Osteocyte (in vitro differentiated cells): ENCODE measurements around the gene EPHB6. TPM values are rescaled to one million over a fixed set of nuclear protein-coding genes. Genes with fewer than 3 reads are reported as not detected.

Experiments
- DNase-seq: peaks from one replicate; pipeline ENCODE4 v3.0.0; 2021; ENCODE audit warnings: mixed read lengths; ENCODE audit not compliant: unreplicated experiment; ENCODE audit errors: extremely low spot score
- H3K27ac Mint-ChIP-seq: one replicate; pipeline ENCODE4 v1.8.0; 2021; ENCODE audit warnings: mild to moderate bottlenecking, mixed read lengths; ENCODE audit not compliant: unreplicated experiment
- H3K27me3 Mint-ChIP-seq: one replicate; pipeline ENCODE4 v1.8.0; 2021; ENCODE audit warnings: mixed read lengths; ENCODE audit not compliant: unreplicated experiment
- H3K36me3 Mint-ChIP-seq: one replicate; pipeline ENCODE4 v1.8.0; 2021; ENCODE audit warnings: mixed read lengths; ENCODE audit not compliant: unreplicated experiment
- H3K4me1 Mint-ChIP-seq: one replicate; pipeline ENCODE4 v1.8.0; 2021; ENCODE audit warnings: mixed read lengths; ENCODE audit not compliant: unreplicated experiment
- H3K4me3 Mint-ChIP-seq: one replicate; pipeline ENCODE4 v1.8.0; 2021; ENCODE audit warnings: mild to moderate bottlenecking, moderate library complexity, mixed read lengths; ENCODE audit not compliant: unreplicated experiment
- H3K9me3 Mint-ChIP-seq: one replicate; pipeline ENCODE4 v1.8.0; 2021; ENCODE audit warnings: mixed read lengths; ENCODE audit not compliant: unreplicated experiment
- total RNA-seq: library from RNA; stranded (reverse); gene quantifications from 2 replicates; pipeline ENCODE4 v1.2.1, GENCODE V29; 2021
- TF ChIP-seq, protein P1 (sequence below): fragments of 200-600 bp; sonication (generic); IDR thresholded peaks from 2 replicates; pipeline ENCODE4 v1.5.0; 2021; ENCODE audit warnings: antibody characterized with exemption, mild to moderate bottlenecking, moderate library complexity

The EPHB6 gene
- total RNA-seq, 1 donor from 2014 or later = 13.7 TPM

DNA sequence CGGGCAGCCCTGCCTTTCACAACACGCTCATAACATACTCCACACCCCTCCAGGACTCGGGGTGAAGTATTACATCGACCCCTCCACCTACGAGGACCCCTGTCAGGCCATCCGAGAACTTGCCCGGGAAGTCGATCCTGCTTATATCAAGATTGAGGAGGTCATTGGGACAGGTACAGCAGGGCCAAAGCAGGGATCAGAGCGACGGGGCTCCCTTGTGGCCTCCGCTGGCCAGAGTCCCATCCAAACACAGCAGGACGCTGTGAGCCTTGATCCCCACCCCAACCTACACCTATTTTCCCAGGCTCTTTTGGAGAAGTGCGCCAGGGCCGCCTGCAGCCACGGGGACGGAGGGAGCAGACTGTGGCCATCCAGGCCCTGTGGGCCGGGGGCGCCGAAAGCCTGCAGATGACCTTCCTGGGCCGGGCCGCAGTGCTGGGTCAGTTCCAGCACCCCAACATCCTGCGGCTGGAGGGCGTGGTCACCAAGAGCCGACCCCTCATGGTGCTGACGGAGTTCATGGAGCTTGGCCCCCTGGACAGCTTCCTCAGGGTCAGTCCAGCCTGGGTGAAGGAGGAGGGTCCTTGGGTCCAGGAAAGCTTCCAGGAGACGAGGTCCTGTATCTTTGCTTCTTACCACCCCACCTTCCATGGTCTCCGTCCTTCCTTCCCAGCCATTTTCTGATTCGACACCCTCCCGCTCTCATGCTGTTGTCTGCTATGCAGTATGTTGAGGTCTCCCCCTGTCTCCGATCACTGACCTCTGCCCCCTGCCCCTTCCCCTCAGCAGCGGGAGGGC lies 13.5 kb downstream of the EPHB6 start:
- TF ChIP-seq, protein P1, sequence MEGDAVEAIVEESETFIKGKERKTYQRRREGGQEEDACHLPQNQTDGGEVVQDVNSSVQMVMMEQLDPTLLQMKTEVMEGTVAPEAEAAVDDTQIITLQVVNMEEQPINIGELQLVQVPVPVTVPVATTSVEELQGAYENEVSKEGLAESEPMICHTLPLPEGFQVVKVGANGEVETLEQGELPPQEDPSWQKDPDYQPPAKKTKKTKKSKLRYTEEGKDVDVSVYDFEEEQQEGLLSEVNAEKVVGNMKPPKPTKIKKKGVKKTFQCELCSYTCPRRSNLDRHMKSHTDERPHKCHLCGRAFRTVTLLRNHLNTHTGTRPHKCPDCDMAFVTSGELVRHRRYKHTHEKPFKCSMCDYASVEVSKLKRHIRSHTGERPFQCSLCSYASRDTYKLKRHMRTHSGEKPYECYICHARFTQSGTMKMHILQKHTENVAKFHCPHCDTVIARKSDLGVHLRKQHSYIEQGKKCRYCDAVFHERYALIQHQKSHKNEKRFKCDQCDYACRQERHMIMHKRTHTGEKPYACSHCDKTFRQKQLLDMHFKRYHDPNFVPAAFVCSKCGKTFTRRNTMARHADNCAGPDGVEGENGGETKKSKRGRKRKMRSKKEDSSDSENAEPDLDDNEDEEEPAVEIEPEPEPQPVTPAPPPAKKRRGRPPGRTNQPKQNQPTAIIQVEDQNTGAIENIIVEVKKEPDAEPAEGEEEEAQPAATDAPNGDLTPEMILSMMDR = no peak
- no peak for DNase-seq

DNA sequence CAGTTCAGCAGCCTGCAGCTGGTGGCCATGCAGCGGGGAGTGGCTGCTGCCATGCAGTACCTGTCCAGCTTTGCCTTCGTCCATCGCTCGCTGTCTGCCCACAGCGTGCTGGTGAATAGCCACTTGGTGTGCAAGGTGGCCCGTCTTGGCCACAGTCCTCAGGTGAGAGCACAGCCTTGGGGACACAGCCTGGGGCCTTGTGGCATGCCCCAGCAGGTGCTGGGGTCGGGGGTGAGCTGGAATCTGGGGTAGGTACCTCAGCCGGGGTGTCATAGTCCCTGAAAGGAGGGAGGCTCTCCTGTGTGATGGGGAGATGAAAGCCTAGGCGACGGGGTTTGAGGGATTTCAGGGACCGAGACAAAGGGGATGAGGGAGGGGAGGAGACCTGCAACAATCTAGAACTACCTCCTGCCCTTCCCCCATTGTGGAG lies 14.1 kb downstream of the EPHB6 start:
- Mint-ChIP-seq H3K27ac (no peak overlapping the region), H3K36me3 (no peaks in the 10 kb centered on the region), H3K4me1 (no peaks in the 10 kb centered on the region), H3K27me3 (no peaks in the 10 kb centered on the region), H3K9me3 (no peaks in the 10 kb centered on the region), H3K4me3 (no peak overlapping the region)
- DNase-seq = no peak
- TF ChIP-seq, protein P1 = no peak

More for the DNA sequence above, 13.5 kb downstream of the EPHB6 start:
- H3K27me3 Mint-ChIP-seq = no peaks in the 10 kb centered on the region
- H3K4me3 Mint-ChIP-seq = no peak overlapping the region
- no peaks in the 10 kb centered on the region for H3K9me3 Mint-ChIP-seq
- H3K4me1 Mint-ChIP-seq = no peaks in the 10 kb centered on the region
- H3K27ac Mint-ChIP-seq = no peak overlapping the region
- H3K36me3 Mint-ChIP-seq = no peaks in the 10 kb centered on the region

- H3K4me1 Mint-ChIP-seq = no peaks in the 10 kb centered on the region
- no peak overlapping the region for H3K4me3 Mint-ChIP-seq
- H3K36me3 Mint-ChIP-seq = no peaks in the 10 kb centered on the region
- no peak for DNase-seq
- TF ChIP-seq, protein P1 = no peak
- no peaks in the 10 kb centered on the region for H3K27me3 Mint-ChIP-seq
- H3K27ac Mint-ChIP-seq = no peak overlapping the region
- no peaks in the 10 kb centered on the region for H3K9me3 Mint-ChIP-seq
Measured at GRCh38 chr7:142869434-142869833, 14.6 kb downstream of the EPHB6 start.

DNA sequence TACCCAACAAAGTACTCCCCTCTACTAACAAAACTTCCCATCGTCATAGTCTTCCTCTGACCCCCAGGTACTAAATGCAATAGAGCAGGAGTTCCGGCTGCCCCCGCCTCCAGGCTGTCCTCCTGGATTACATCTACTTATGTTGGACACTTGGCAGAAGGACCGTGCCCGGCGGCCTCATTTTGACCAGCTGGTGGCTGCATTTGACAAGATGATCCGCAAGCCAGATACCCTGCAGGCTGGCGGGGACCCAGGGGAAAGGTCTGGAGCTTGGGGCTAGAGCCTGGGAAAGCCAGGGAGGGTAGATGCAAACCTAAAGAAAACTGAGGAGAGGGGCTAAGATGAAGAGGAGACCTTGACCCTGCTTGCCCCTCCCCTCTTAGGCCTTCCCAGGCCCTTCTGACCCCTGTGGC lies 15.3 kb downstream of the EPHB6 start:
- Mint-ChIP-seq H3K27ac (no peak overlapping the region), H3K36me3 (no peaks in the 10 kb centered on the region), H3K4me3 (no peak overlapping the region), H3K27me3 (no peaks in the 10 kb centered on the region), H3K4me1 (no peaks in the 10 kb centered on the region), H3K9me3 (no peaks in the 10 kb centered on the region)
- peak; percentile 60 for DNase-seq
- TF ChIP-seq, protein P1 = no peak

GRCh38 chr7:142870566-142871259 lies 15.8 kb downstream of the EPHB6 start:
- no peak for DNase-seq
- no peak overlapping the region for H3K27ac Mint-ChIP-seq
- H3K36me3 Mint-ChIP-seq = no peaks in the 10 kb centered on the region
- no peaks in the 10 kb centered on the region for H3K27me3 Mint-ChIP-seq
- no peaks in the 10 kb centered on the region for H3K4me1 Mint-ChIP-seq
- TF ChIP-seq, protein P1 = no peak
- H3K9me3 Mint-ChIP-seq = no peaks in the 10 kb centered on the region
- H3K4me3 Mint-ChIP-seq = no peak overlapping the region
